BJ (cell line): ENCODE measurements around the gene INTS15. TPM values are rescaled to one million over a fixed set of nuclear protein-coding genes. Genes with fewer than 3 reads are reported as not detected.
A peak's percentile ranks its signal among the peaks of the same experiment; 100 is the strongest.
"Not testable (repeated sequence)": the region's sequence is repeated elsewhere in the genome, so short reads cannot be mapped to it uniquely, and the experiment has no call there.

Source experiments
- CTCF ChIA-PET: fragments of 350-600 bp; formaldehyde crosslinking; extraction: SDS; loops from one replicate; lab custom pipeline; 2021; ENCODE audit warnings: antibody characterized with exemption, inconsistent platforms; lab: Yijun Ruan, JAX
- POLR2A ChIA-PET: fragments of 300-600 bp; sonication (Branson Sonifier 250); formaldehyde crosslinking; extraction: SDS; loops from one replicate; lab custom pipeline; 2021; ENCODE audit warnings: antibody characterized with exemption; lab: Charles Lee
- DNase-seq: peaks from one replicate; pipeline ENCODE4 v3.0.0-alpha.2; 2011; ENCODE audit warnings: low read depth
- H3K27me3 ChIP-seq: 2 replicates; pipeline ENCODE4 v1.6.0; 2011; ENCODE audit warnings: low read length; ENCODE audit not compliant: control insufficient read depth, insufficient read depth
- H3K36me3 ChIP-seq: 2 replicates; pipeline ENCODE4 v1.5.1; 2011; ENCODE audit warnings: low read length; ENCODE audit not compliant: control insufficient read depth, insufficient read depth
- H3K4me3 ChIP-seq: 2 replicates; pipeline ENCODE4 v1.5.1; 2011; ENCODE audit warnings: low read depth, mild to moderate bottlenecking, control low read depth, low read length
- polyA plus RNA-seq: library from polyadenylated mRNA; depleted of rRNA; stranded (reverse); fragments of >200 nt; gene quantifications from 2 replicates; pipeline ENCODE4 v1.2.3, GENCODE V29; 2011
- TF ChIP-seq, protein P1 (sequence below): IDR thresholded peaks from 2 replicates; pipeline ENCODE4 v1.5.1; 2011; ENCODE audit warnings: low read depth, mild to moderate bottlenecking, control low read depth, inconsistent platforms, low read length, moderate library complexity; ENCODE audit not compliant: insufficient read depth

INTS15 gene
- polyA plus RNA-seq, 1 experiment = 22.6 TPM

DNA sequence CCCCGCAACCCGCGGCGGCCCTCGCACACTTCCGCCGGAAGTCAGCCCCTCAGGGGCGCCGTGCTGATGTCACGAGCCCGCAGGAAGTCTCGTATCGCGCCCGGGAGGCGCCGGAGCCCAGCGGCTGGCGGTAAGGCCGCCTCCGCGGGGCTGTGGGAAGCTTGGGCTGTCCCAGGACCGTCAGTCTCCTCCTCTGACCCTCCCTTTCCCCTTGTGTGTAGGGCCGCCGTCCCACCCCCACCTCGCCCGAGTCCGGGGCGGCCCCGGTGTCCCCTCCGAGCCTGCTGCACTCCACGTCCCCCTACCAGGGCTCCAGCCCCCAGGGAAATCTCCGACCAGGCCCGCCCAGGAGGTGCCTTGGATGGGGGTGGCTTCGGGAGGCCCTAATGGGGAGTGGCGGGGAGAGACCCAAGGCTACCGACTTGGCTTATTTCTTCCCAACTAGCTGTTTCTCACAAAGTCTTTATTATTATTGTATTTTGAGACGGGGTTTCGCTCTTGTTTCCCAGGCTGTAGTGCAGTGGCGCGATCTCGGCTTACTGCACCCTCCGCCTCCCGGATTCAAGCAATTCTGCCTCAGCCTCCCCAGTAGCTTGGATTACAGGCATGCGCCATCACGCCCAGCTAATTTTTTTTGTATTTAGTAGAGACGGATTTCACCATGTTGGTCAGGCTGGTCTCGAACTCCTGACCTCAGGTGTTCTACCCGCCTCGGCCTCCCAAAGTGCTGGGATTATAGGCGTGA lies 12.3 kb upstream of the INTS15 start, which contains the start of gene ZDHHC4:
ZDHHC4 (plus strand) TSS at position 86 of the 745 bp plus-strand sequence. CDS start 3,108 bp downstream, outside the sequence.
- Histone ChIP-seq H3K36me3 (peaks cover 6% of the 10 kb centered on the region), H3K4me3 (peak within 1 kb of the TSS; percentile 73), H3K27me3 (no peaks in the 10 kb centered on the region)
- ChIA-PET CTCF (interaction anchor here (1.0 to 1.5 kb wide), 3 partner anchors 11 to 26 kb away, joined by 4 to 18 read pairs (median 5); partner anchors contain the start of gene INTS15), POLR2A (interaction anchor here (0.6 kb wide), 2 partner anchors 39 to 61 kb away, joined by 3 to 9 read pairs; no protein-coding TSS in a partner anchor)
- TF ChIP-seq, protein P1, sequence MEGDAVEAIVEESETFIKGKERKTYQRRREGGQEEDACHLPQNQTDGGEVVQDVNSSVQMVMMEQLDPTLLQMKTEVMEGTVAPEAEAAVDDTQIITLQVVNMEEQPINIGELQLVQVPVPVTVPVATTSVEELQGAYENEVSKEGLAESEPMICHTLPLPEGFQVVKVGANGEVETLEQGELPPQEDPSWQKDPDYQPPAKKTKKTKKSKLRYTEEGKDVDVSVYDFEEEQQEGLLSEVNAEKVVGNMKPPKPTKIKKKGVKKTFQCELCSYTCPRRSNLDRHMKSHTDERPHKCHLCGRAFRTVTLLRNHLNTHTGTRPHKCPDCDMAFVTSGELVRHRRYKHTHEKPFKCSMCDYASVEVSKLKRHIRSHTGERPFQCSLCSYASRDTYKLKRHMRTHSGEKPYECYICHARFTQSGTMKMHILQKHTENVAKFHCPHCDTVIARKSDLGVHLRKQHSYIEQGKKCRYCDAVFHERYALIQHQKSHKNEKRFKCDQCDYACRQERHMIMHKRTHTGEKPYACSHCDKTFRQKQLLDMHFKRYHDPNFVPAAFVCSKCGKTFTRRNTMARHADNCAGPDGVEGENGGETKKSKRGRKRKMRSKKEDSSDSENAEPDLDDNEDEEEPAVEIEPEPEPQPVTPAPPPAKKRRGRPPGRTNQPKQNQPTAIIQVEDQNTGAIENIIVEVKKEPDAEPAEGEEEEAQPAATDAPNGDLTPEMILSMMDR = no peak
- DNase-seq = peak; percentile 22

DNA sequence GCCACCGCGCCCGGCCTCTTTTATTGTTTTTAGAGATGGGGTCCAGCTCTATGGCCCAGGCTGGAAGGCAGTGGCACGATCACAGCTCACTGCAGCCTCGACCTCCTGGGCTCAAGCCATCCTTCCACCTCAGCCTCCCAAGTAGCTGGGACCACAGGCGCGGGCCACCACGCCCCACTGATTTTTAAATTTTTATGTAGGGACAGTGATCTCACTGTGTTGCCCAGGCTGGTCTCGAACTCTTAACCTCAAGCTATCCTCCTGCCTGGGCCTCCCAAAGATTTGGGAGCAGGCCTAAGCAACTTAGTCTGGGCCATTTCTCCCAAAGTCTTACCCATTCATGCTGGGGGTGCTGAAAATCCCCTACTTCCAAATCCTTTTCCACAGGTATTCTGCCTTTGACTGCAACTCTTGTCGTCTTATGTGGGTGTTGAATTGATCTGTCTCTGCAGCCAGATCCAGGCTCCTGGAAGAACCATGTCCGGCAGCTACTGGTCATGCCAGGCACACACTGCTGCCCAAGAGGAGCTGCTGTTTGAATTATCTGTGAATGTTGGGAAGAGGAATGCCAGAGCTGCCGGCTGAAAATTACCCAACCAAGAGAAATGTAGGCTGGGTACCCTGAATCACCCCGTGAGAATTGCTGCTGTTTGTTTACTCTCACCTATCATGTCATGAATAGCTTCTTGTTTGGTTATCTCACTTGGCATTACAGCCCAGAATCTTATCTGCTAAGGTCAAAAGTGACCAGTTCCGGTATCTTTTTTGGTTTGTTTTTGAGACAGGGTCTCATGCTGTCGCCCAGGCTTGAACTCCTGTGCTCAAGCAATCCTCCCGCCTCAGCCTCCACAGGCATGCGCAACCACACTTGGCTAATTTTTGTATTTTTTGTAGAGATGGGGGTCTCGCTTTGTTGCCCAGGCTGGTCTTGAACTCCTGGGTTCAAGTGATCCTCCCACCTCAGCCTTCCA lies 11.4 kb upstream of the INTS15 start:
- DNase-seq = no peak
- TF ChIP-seq, protein P1 = no peak
- CTCF ChIA-PET = interaction anchor here (1.3 to 1.5 kb wide), 2 partner anchors 10 to 12 kb away, joined by 4 to 18 read pairs; partner anchors contain the start of gene INTS15
- peak overlapping the region; percentile 73 for H3K4me3 ChIP-seq
- peaks cover 8% of the 10 kb centered on the region for H3K36me3 ChIP-seq
- H3K27me3 ChIP-seq = no peaks in the 10 kb centered on the region
- POLR2A ChIA-PET = interaction anchor here (0.7 kb wide), 1 partner anchor 28 kb away, joined by 4 read pairs; no protein-coding TSS in a partner anchor

DNA sequence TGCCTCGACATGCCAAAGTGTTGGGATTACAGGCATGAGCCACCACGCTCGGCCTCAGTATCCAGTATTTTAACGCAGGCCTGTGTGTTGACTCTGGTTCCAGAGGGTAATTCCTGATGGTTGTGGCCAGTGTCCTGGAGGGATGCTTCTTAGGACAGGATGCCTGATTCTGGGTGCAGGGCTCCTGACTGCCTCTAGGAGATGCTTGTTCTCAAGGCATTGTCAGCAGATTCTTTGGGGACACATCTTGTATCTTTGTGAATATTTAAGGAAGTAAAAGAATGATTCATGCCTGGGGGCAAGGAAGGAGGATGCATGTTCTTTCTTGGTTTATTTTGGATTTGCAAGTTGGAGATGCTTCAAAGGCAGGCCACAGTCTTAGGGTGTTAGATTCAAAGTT lies 10.4 kb upstream of the INTS15 start:
- TF ChIP-seq, protein P1 = 0 out of 2 replicates have a peak, but pooled peaks have one; percentile 12
- DNase-seq = no peak
- Histone ChIP-seq H3K4me3 (no peak overlapping the region), H3K36me3 (peaks cover 10% of the 10 kb centered on the region), H3K27me3 (no peaks in the 10 kb centered on the region)
- ChIA-PET POLR2A (no interaction called here), CTCF (no interaction called here)

DNA sequence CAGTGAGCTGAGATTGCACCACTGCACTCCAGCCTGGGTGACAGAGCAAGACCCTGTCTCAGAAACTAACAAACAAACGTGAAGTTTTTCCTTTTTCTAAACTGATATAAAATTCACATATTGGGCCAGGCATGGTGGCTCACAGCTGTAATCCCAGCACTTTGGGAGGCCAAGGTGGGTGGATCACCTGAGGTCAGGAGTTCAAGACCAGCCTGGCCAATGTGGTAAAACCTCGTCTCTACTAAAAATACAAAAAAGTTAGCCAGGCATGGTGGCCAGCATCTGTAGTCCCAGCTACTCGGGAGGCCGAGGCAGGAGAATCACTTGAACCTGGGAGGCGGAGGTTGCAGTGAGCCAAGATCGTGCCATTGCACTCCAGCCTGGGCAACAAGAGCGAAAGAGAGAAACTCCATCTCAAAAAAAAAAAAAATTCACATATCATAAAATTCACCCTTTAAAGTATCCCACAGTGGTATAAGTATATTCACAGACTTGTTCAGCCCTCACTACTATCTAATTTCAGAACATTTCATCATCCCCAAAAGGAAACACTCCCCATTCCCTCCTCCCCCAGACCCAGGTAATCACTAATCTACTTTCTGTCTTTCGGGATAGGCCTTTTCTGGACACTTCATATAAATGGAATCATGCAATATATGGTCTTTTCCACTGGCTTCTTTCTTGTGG lies 3.9 kb upstream of the INTS15 start:
- H3K4me3 ChIP-seq, H3K27me3 ChIP-seq, CTCF ChIA-PET, POLR2A ChIA-PET, DNase-seq: not testable (repeated sequence)
- peaks cover 19% of the 10 kb centered on the region for H3K36me3 ChIP-seq

DNA sequence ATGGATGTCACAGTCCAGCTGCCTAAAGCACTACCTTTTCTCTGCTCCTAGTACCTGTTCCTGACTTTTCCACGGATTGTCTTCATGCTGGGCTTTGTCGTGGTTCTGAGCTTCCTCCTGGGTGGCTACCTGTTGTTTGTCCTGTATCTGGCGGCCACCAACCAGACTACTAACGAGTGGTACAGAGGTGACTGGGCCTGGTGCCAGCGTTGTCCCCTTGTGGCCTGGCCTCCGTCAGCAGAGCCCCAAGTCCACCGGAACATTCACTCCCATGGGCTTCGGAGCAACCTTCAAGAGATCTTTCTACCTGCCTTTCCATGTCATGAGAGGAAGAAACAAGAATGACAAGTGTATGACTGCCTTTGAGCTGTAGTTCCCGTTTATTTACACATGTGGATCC lies 1.3 kb upstream of the INTS15 start:
- CTCF ChIA-PET = interaction anchor here (0.8 to 1.0 kb wide), 4 partner anchors 11 to 72 kb away, joined by 3 to 6 read pairs (median 4); partner anchors contain the start of gene ZDHHC4
- no peak for DNase-seq
- POLR2A ChIA-PET = no interaction called here
- TF ChIP-seq, protein P1 = no peak
- Histone ChIP-seq H3K27me3 (no peaks in the 10 kb centered on the region), H3K36me3 (peaks cover 14% of the 10 kb centered on the region), H3K4me3 (no peak overlapping the region)
